Neural cell (in vitro differentiated cells): ENCODE measurements around the gene IRF4. TPM values are rescaled to one million over a fixed set of nuclear protein-coding genes. Genes with fewer than 3 reads are reported as not detected.

ENCODE experiments used
- H2AFZ ChIP-seq: fragments of 200-600, 300-800 bp; sonication (generic), shearing (Covaris generic); 2 replicates; pipeline ENCODE4 v1.6.0; 2014; ENCODE audit warnings: low read depth, mild to moderate bottlenecking, antibody characterized with exemption, low read length, moderate library complexity
- H3F3A ChIP-seq: fragments of 200-600 bp; shearing (Covaris generic); 2 replicates; pipeline ENCODE4 v1.6.1; 2016; ENCODE audit warnings: mild to moderate bottlenecking, moderate library complexity, mixed read lengths, antibody characterized with exemption, low read length; ENCODE audit not compliant: insufficient read depth, poor library complexity, severe bottlenecking
- H3K27ac ChIP-seq: fragments of 200-600, 300-800 bp; sonication (generic), shearing (Covaris generic); 2 replicates; pipeline ENCODE4 v1.5.1; 2014; ENCODE audit warnings: mild to moderate bottlenecking, low read length, moderate library complexity
- H3K27me3 ChIP-seq: fragments of 300-800, 200-600 bp; sonication (generic), shearing (Covaris generic); 2 replicates; pipeline ENCODE4 v1.6.0; 2014; ENCODE audit warnings: mild to moderate bottlenecking, low read depth, low read length, moderate library complexity; ENCODE audit not compliant: insufficient read depth
- H3K36me3 ChIP-seq: fragments of 300-800, 200-600 bp; sonication (generic), shearing (Covaris generic); 2 replicates; pipeline ENCODE4 v1.5.1; 2014; ENCODE audit warnings: mild to moderate bottlenecking, antibody characterized with exemption, low read length, moderate library complexity; ENCODE audit not compliant: insufficient read depth
- H3K4me2 ChIP-seq: fragments of 300-800, 200-600 bp; sonication (generic), shearing (Covaris generic); 2 replicates; pipeline ENCODE4 v1.6.0; 2014; ENCODE audit warnings: mild to moderate bottlenecking, low read length
- H3K4me3 ChIP-seq: fragments of 300-800, 200-600 bp; sonication (generic), shearing (Covaris generic); 2 replicates; pipeline ENCODE4 v1.5.1; 2014; ENCODE audit warnings: mild to moderate bottlenecking, low read length, moderate library complexity
- H3K79me2 ChIP-seq: fragments of 200-600 bp; shearing (Covaris generic); replicated peaks from 2 replicates; pipeline ENCODE4 v1.6.0; 2014; ENCODE audit warnings: mild to moderate bottlenecking, low read length, moderate library complexity; ENCODE audit not compliant: insufficient read depth
- H3K9ac ChIP-seq: fragments of 300-800, 200-600 bp; sonication (generic), shearing (Covaris generic); 2 replicates; pipeline ENCODE4 v1.6.1; 2016; ENCODE audit warnings: mild to moderate bottlenecking, low read length, mixed read lengths
- H3K9me2 ChIP-seq: fragments of 200-600 bp; shearing (Covaris generic); 2 replicates; pipeline ENCODE4 v1.6.1; 2016; ENCODE audit warnings: mild to moderate bottlenecking, low read length, mixed read lengths; ENCODE audit not compliant: insufficient read depth
- H3K9me3 ChIP-seq: fragments of 200-600, 300-800 bp; sonication (generic), shearing (Covaris generic); 2 replicates; pipeline ENCODE4 v1.6.1; 2016; ENCODE audit warnings: mild to moderate bottlenecking, mixed run types, low read length, moderate library complexity, mixed read lengths
- H4K20me1 ChIP-seq: fragments of 200-600 bp; shearing (Covaris generic); 2 replicates; pipeline ENCODE4 v1.6.1; 2016; ENCODE audit warnings: mild to moderate bottlenecking, mixed run types; ENCODE audit not compliant: insufficient read depth
- EP300 ChIP-seq: fragments of 450-650 bp; conservative IDR thresholded peaks from 2 replicates; pipeline ENCODE4 v1.6.1; 2014; ENCODE audit warnings: antibody characterized with exemption, mild to moderate bottlenecking, moderate library complexity; ENCODE audit not compliant: poor library complexity, severe bottlenecking
- EZH2 ChIP-seq: fragments of 200-600, 300-800 bp; shearing (Covaris generic), sonication (generic); IDR thresholded peaks from 2 replicates; pipeline ENCODE4 v1.6.1; 2014; ENCODE audit warnings: antibody characterized with exemption, low read length, borderline replicate concordance, mild to moderate bottlenecking; ENCODE audit not compliant: insufficient read depth, poor library complexity, severe bottlenecking
- MXI1 ChIP-seq: fragments of 450-650 bp; conservative IDR thresholded peaks from 2 replicates; pipeline ENCODE4 v1.6.1; 2014; ENCODE audit warnings: antibody characterized with exemption, mild to moderate bottlenecking; ENCODE audit not compliant: poor library complexity, severe bottlenecking
- POLR2AphosphoS5 ChIP-seq: IDR thresholded peaks from 2 replicates; pipeline ENCODE4 v1.6.1; 2012
- RAD21 ChIP-seq: fragments of 450-650 bp; conservative IDR thresholded peaks from 2 replicates; pipeline ENCODE4 v1.6.1; 2014; ENCODE audit warnings: antibody characterized with exemption, mild to moderate bottlenecking, moderate library complexity
- SMC3 ChIP-seq: fragments of 450-650 bp; conservative IDR thresholded peaks from 2 replicates; pipeline ENCODE4 v1.6.1; 2014; ENCODE audit warnings: antibody characterized with exemption, mild to moderate bottlenecking, moderate library complexity; ENCODE audit not compliant: poor library complexity
- TAF1 ChIP-seq: IDR thresholded peaks from 2 replicates; pipeline ENCODE4 v1.6.1; 2012; ENCODE audit warnings: low read depth
- polyA plus RNA-seq: library from polyadenylated mRNA; depleted of rRNA; stranded (reverse); fragments of >200 nt; gene quantifications from 2 replicates; pipeline ENCODE4 v1.2.3, GENCODE V29; 2014
- TF ChIP-seq, protein P1 (sequence below): fragments of 450-650 bp; IDR thresholded peaks from 2 replicates; pipeline ENCODE4 v1.5.1; 2014; ENCODE audit warnings: antibody characterized with exemption, mild to moderate bottlenecking, moderate library complexity; ENCODE audit not compliant: poor library complexity, severe bottlenecking
- TF ChIP-seq, protein P2 (sequence below): IDR thresholded peaks from 2 replicates; pipeline ENCODE4 v1.6.1; 2012; ENCODE audit warnings: borderline replicate concordance

Gene IRF4
- polyA plus RNA-seq, 1 donor from 2014 or later: 0.05 TPM

DNA sequence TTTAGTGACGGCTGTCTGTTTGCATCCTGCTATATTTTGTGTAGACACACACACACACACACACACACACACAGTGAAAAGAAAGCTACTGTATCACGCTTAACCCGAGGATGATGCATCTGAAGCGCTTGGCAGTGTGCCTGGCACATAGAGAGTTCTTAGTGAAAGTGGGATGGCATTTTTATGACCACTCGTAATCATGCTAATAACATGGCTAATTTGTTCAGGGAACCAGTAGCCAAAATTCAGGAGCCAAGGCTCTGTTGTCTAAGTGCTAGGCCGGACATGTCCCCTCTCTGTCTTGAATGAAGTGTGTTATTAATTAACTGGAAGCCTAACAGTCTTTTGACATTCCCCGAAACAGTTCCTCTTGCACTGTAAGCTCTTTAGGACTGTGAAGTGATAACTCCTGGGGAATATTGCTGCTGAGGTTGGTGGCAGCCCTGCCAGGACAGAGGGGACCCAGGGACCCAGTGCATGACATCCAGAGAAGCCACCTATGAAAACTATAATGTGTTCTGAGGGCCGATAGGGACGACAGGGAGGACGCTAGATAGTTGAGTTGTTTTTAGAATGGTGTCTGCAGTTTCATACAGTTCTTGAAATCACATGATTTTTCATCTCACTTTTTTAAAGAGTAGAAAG is 45.0 kb upstream of the IRF4 start:
- Histone ChIP-seq H3K36me3 (no peaks in the 10 kb centered on the region), H3K9me3 (no peaks in the 10 kb centered on the region), H3K4me2 (no peak overlapping the region), H3K4me3 (no peak overlapping the region), H3K9me2 (no peaks in the 10 kb centered on the region), H2AFZ (no peak overlapping the region), H3F3A (no peaks in the 10 kb centered on the region), H4K20me1 (no peaks in the 10 kb centered on the region), H3K27me3 (no peaks in the 10 kb centered on the region), H3K9ac (no peak overlapping the region), H3K27ac (no peak overlapping the region), H3K79me2 (no peaks in the 10 kb centered on the region)
- TF ChIP-seq POLR2AphosphoS5 (no peak), MXI1 (no peak), RAD21 (no peak), EZH2 (no peak), TAF1 (no peak), SMC3 (no peak), EP300 (no peak)
- TF ChIP-seq, protein P1, sequence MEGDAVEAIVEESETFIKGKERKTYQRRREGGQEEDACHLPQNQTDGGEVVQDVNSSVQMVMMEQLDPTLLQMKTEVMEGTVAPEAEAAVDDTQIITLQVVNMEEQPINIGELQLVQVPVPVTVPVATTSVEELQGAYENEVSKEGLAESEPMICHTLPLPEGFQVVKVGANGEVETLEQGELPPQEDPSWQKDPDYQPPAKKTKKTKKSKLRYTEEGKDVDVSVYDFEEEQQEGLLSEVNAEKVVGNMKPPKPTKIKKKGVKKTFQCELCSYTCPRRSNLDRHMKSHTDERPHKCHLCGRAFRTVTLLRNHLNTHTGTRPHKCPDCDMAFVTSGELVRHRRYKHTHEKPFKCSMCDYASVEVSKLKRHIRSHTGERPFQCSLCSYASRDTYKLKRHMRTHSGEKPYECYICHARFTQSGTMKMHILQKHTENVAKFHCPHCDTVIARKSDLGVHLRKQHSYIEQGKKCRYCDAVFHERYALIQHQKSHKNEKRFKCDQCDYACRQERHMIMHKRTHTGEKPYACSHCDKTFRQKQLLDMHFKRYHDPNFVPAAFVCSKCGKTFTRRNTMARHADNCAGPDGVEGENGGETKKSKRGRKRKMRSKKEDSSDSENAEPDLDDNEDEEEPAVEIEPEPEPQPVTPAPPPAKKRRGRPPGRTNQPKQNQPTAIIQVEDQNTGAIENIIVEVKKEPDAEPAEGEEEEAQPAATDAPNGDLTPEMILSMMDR: no peak
- TF ChIP-seq, protein P2, sequence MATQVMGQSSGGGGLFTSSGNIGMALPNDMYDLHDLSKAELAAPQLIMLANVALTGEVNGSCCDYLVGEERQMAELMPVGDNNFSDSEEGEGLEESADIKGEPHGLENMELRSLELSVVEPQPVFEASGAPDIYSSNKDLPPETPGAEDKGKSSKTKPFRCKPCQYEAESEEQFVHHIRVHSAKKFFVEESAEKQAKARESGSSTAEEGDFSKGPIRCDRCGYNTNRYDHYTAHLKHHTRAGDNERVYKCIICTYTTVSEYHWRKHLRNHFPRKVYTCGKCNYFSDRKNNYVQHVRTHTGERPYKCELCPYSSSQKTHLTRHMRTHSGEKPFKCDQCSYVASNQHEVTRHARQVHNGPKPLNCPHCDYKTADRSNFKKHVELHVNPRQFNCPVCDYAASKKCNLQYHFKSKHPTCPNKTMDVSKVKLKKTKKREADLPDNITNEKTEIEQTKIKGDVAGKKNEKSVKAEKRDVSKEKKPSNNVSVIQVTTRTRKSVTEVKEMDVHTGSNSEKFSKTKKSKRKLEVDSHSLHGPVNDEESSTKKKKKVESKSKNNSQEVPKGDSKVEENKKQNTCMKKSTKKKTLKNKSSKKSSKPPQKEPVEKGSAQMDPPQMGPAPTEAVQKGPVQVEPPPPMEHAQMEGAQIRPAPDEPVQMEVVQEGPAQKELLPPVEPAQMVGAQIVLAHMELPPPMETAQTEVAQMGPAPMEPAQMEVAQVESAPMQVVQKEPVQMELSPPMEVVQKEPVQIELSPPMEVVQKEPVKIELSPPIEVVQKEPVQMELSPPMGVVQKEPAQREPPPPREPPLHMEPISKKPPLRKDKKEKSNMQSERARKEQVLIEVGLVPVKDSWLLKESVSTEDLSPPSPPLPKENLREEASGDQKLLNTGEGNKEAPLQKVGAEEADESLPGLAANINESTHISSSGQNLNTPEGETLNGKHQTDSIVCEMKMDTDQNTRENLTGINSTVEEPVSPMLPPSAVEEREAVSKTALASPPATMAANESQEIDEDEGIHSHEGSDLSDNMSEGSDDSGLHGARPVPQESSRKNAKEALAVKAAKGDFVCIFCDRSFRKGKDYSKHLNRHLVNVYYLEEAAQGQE: no peak

DNA sequence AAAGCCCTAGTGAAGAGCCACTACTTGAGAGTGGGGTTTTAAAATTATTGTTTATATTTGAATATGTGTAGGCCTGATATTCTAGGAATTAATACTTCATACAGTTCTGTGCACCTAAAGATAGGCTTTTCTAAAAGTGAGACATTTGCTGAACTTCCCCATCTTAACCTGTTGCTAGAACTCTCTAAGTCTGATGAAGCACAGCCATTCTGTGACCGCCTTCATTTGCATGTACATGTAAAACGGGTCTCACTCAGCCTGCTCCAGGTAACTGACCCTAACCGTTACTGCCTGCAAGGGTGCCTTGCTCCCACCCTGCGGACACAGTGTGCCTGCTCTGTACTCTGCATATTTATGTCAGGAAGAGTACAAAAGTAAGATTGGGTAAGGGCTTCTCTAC is 44.3 kb upstream of the IRF4 start:
- no peaks in the 10 kb centered on the region for H3K79me2 ChIP-seq
- no peaks in the 10 kb centered on the region for H3K9me2 ChIP-seq
- no peak overlapping the region for H3K4me3 ChIP-seq
- TF ChIP-seq SMC3: no peak
- TF ChIP-seq MXI1: no peak
- no peak for TF ChIP-seq RAD21
- TF ChIP-seq, protein P2: no peak
- TF ChIP-seq TAF1: no peak
- TF ChIP-seq POLR2AphosphoS5: no peak
- TF ChIP-seq EP300: no peak
- TF ChIP-seq, protein P1: no peak
- TF ChIP-seq EZH2: no peak
- H2AFZ ChIP-seq: no peak overlapping the region
- H3K27ac ChIP-seq: no peak overlapping the region
- H3K9ac ChIP-seq: no peak overlapping the region
- no peaks in the 10 kb centered on the region for H3F3A ChIP-seq
- H4K20me1 ChIP-seq: no peaks in the 10 kb centered on the region
- no peaks in the 10 kb centered on the region for H3K9me3 ChIP-seq
- no peaks in the 10 kb centered on the region for H3K36me3 ChIP-seq
- no peak overlapping the region for H3K4me2 ChIP-seq
- no peaks in the 10 kb centered on the region for H3K27me3 ChIP-seq
